ENCODE data around the gene CLRN2. TPM values are rescaled to one million over a fixed set of nuclear protein-coding genes. Genes with fewer than 3 reads are reported as not detected.

Gene CLRN2
- total RNA-seq, 2 donors from 2014 or later, result not detected

DNA sequence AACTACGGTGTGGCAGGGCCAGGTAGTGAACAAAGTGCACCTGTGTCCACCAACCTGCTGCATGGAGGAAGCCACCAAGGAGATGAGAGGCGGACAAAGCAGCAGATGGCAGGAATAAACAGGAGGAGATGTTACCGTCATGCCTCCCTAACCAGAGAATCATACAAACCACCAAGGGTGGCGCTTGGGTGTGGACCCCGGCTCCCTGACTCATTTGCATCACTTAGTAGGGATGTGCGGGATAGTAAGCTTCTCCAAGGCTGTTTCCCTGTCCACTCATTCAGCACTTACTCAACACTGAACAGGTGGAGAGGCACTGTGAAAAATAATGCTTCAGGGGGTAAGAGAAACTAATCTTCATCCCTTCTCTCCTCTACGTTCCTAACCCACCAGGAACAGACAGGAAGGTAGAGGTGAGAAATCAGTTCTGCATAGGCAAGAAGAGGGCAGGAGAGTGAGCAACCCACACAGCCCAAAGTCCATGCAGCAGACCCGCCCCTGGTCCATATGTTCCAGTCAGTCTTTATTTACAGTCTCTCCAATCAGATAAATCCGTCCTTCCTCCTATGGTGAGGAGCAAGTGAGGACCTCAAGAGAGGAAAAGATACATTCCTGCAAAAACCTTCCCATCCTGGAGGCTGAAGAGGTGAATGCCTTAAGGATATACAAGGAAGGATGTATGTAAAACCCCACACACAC is 37.0 kb upstream of the CLRN2 start:
- no peaks in the 10 kb centered on the region for H3K4me1 ChIP-seq (ENCODE audit: control insufficient read depth in 1 of 2, low read depth in 2 of 2)
- DNase-seq (ENCODE audit: low spot score) (no peak), ATAC-seq (ENCODE audit: insufficient number of reproducible peaks, low FRiP score, low read depth) (no peak)
- H3K27ac ChIP-seq, result no peak overlapping the region
- no peaks in the 10 kb centered on the region for H3K27me3 ChIP-seq (replicated peaks; ENCODE audit: insufficient read depth)
- peaks cover 5% of the 10 kb centered on the region for H3K36me3 ChIP-seq
- TF ChIP-seq CTCF (IDR thresholded peaks at IDR 0.05), result no peak
- no peak overlapping the region for H3K4me3 ChIP-seq
- H3K9me3 ChIP-seq, result peaks cover 3% of the 10 kb centered on the region

DNA sequence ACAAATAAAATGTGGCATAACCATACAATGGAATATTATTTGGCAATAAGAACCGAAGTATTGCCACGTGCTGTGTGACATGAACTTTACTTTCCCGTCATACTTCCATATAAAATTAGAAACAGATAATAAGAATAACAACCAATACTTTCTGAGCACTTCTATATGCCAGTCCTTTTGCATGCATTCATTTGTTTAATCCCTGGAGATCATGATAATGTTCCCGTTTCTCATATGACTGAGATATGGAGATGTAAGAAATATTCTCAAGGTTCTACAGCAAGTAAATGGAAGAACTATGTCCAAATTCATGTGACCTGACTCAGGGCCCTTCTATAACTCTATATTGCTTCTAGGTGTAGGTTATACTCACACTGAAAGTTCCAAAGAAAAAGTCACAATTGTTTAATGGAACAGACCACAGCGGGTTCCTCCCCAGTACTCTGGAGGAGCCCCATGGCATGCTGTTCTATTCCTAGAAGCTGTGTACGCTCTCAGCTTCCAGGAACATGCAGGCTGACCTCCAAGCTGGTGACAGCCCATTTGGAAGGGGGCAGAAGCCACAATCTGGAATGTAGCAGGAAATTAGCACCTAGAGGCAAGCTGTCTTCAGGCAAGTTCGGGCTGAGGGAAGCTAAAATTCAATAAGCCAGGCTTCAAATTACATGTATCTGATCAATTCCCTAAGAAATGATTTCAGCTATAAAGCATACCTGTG is 34.6 kb upstream of the CLRN2 start:
- ATAC-seq (ENCODE audit: insufficient number of reproducible peaks, low FRiP score, low read depth), result no peak
- DNase-seq (ENCODE audit: low spot score), result no peak
- peaks cover 11% of the 10 kb centered on the region for H3K36me3 ChIP-seq

DNA sequence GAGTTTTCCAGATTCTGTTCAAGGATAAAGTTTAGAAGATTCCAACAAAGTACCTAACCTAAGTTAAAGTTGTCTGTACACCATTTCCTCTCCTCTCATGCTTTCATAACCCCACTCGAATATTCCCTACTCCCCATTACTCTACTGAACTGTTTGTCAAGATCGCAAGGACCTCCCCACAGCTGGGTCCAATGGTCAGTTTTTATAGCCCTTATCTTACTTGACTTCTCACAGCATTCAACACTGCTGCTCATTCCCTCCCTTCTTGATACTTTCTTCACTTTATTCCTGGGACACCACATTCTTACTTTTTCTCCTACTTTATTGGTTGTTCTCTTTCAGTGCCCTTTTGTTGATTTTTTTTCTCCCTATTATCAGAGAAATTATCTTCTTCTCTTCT is 34.0 kb upstream of the CLRN2 start:
- H3K4me3 ChIP-seq, result no peak overlapping the region
- H3K27me3 ChIP-seq (replicated peaks; ENCODE audit: insufficient read depth), result no peaks in the 10 kb centered on the region
- H3K27ac ChIP-seq, result no peak overlapping the region
- H3K4me1 ChIP-seq (ENCODE audit: control insufficient read depth in 1 of 2, low read depth in 2 of 2), result no peaks in the 10 kb centered on the region
- DNase-seq (ENCODE audit: low spot score), result no peak
- H3K36me3 ChIP-seq, result peaks cover 11% of the 10 kb centered on the region
- ATAC-seq (ENCODE audit: insufficient number of reproducible peaks, low FRiP score, low read depth), result no peak
- no peak for TF ChIP-seq CTCF (IDR thresholded peaks at IDR 0.05)
- peaks cover 3% of the 10 kb centered on the region for H3K9me3 ChIP-seq

More for the DNA sequence above, 34.6 kb upstream of the CLRN2 start:
- peaks cover 3% of the 10 kb centered on the region for H3K9me3 ChIP-seq
- no peak for TF ChIP-seq CTCF (IDR thresholded peaks at IDR 0.05)
- H3K4me3 ChIP-seq, result no peak overlapping the region
- no peaks in the 10 kb centered on the region for H3K4me1 ChIP-seq (ENCODE audit: control insufficient read depth in 1 of 2, low read depth in 2 of 2)
- H3K27ac ChIP-seq, result no peak overlapping the region
- no peaks in the 10 kb centered on the region for H3K27me3 ChIP-seq (replicated peaks; ENCODE audit: insufficient read depth)

- H3K4me3 ChIP-seq, result no peak overlapping the region
- H3K27ac ChIP-seq, result no peak overlapping the region
- no peak for DNase-seq (ENCODE audit: low spot score)
- no peak for TF ChIP-seq CTCF (IDR thresholded peaks at IDR 0.05)
- ATAC-seq (ENCODE audit: insufficient number of reproducible peaks, low FRiP score, low read depth), result no peak
- H3K9me3 ChIP-seq, result peaks cover 3% of the 10 kb centered on the region
- peaks cover 16% of the 10 kb centered on the region for H3K36me3 ChIP-seq
- H3K27me3 ChIP-seq (replicated peaks; ENCODE audit: insufficient read depth), result no peaks in the 10 kb centered on the region
- H3K4me1 ChIP-seq (ENCODE audit: control insufficient read depth in 1 of 2, low read depth in 2 of 2), result no peaks in the 10 kb centered on the region
These were observed 32.2 kb upstream of the CLRN2 start for GRCh38 chr4:17482716-17483115.

DNA sequence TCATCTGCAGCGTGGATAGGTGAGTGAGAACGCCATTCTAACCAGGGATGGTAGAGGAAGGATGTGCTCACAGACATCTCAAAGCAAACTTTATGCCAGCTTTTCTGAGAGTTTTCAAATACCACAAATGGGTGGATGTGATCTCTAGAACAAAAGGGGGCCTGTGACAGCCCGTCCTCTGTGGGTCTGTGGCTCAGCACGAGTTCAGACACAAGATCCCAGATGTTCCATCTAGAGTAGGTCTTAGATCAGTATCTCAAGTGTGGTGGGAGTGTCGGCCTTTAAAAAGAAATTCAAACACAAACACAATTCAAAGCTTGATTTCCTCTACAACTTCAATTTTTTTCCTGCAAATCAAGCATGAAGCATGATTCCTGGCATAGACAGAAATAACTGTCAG is 25.8 kb upstream of the CLRN2 start:
- peaks cover 27% of the 10 kb centered on the region for H3K36me3 ChIP-seq
- ATAC-seq (ENCODE audit: insufficient number of reproducible peaks, low FRiP score, low read depth), result no peak

More for the DNA sequence above, 25.8 kb upstream of the CLRN2 start:
- no peak for TF ChIP-seq CTCF (IDR thresholded peaks at IDR 0.05)
- Histone ChIP-seq H3K9me3 (no peaks in the 10 kb centered on the region), H3K4me3 (no peak overlapping the region), H3K4me1 (ENCODE audit: control insufficient read depth in 1 of 2, low read depth in 2 of 2) (peaks cover 0 to 7% of the 10 kb centered on the region in 2 donors), H3K27ac (no peak overlapping the region), H3K27me3 (replicated peaks; ENCODE audit: insufficient read depth) (no peaks in the 10 kb centered on the region)
- no peak for DNase-seq (ENCODE audit: low spot score)
